ENCODE measurements around the gene GPN1. TPM values are rescaled to one million over a fixed set of nuclear protein-coding genes. Genes with fewer than 3 reads are reported as not detected.

The GPN1 gene
- polyA plus RNA-seq, 2 of the 4 experiments (the other 2 are of a cell fraction): 59.8 to 98.9 TPM

DNA sequence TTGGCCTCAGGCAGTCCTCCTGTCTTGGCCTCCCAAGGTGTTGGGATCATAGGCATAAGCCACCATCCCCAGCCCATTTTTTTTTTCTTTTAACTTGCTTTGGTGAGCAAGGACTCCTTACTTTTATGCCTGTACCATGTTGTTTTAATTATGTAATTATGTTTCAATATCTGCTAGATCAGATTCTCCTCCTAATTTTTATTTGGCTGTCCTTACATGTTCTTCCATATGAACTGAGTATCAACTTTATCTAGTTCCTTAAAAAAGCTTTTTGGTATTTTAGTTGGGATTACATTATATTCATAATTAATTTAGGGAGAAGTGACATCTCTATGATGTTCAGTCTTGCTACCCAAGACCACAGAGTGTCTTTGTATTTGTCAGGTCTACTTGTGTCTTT lies 16.3 kb downstream of the GPN1 start:
- ChIA-PET CTCF (interaction anchor here (0.7 to 1.8 kb wide), 2 partner anchors 16 to 711 kb away, joined by 3 to 5 read pairs; partner anchors contain the start of genes CCDC121 and GPN1), POLR2A (no interaction called here)
- FAIRE-seq (no peak), DNase-seq (ENCODE audit: low read depth in 1 of 2, low spot score in 1 of 2) (no peak), ATAC-seq (no peak)
- Histone ChIP-seq H3K27ac (no peak overlapping the region), H3K4me2 (no peak overlapping the region), H3K4me3 (no peak overlapping the region), H3K4me1 (no peaks in the 10 kb centered on the region), H3K9me3 (no peaks in the 10 kb centered on the region)
- no peak for TF ChIP-seq BCL3 (IDR thresholded peaks at IDR 0.05)
- no peak for TF ChIP-seq E2F6 (IDR thresholded peaks at IDR 0.05; ENCODE audit: borderline replicate concordance, low read depth)
- no peak for TF ChIP-seq FOSB (CRISPR knock-in tag; IDR thresholded peaks at IDR 0.05)
- no peak for TF ChIP-seq KDM1A (IDR thresholded peaks at IDR 0.05; ENCODE audit: low read depth)
- TF ChIP-seq PHF8 (IDR thresholded peaks at IDR 0.05; ENCODE audit: borderline replicate concordance, low read depth): no peak
- TF ChIP-seq, protein P1, sequence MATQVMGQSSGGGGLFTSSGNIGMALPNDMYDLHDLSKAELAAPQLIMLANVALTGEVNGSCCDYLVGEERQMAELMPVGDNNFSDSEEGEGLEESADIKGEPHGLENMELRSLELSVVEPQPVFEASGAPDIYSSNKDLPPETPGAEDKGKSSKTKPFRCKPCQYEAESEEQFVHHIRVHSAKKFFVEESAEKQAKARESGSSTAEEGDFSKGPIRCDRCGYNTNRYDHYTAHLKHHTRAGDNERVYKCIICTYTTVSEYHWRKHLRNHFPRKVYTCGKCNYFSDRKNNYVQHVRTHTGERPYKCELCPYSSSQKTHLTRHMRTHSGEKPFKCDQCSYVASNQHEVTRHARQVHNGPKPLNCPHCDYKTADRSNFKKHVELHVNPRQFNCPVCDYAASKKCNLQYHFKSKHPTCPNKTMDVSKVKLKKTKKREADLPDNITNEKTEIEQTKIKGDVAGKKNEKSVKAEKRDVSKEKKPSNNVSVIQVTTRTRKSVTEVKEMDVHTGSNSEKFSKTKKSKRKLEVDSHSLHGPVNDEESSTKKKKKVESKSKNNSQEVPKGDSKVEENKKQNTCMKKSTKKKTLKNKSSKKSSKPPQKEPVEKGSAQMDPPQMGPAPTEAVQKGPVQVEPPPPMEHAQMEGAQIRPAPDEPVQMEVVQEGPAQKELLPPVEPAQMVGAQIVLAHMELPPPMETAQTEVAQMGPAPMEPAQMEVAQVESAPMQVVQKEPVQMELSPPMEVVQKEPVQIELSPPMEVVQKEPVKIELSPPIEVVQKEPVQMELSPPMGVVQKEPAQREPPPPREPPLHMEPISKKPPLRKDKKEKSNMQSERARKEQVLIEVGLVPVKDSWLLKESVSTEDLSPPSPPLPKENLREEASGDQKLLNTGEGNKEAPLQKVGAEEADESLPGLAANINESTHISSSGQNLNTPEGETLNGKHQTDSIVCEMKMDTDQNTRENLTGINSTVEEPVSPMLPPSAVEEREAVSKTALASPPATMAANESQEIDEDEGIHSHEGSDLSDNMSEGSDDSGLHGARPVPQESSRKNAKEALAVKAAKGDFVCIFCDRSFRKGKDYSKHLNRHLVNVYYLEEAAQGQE (IDR thresholded peaks at IDR 0.05): no peak
- TF ChIP-seq EP300 (IDR thresholded peaks at IDR 0.05): no peak
- no peak for TF ChIP-seq ATOH8 (CRISPR knock-in tag; IDR thresholded peaks at IDR 0.05; ENCODE audit: low read depth)

- no peaks in the 10 kb centered on the region for H3K9me3 ChIP-seq
- ChIA-PET CTCF (interaction anchor here (0.6 to 5.0 kb wide), 4 partner anchors 21 to 605 kb away, joined by 3 to 36 read pairs (median 3); no protein-coding TSS in a partner anchor), POLR2A (no interaction called here)
- H3K4me1 ChIP-seq: no peaks in the 10 kb centered on the region
- no peak for FAIRE-seq
- ATAC-seq: peak; percentile 34 to 36; a peak in 1 of 6 replicates
- no peak overlapping the region for H3K27ac ChIP-seq
- no peak for TF ChIP-seq NR3C1 (IDR thresholded peaks at IDR 0.05)
- no peak for TF ChIP-seq ATOH8 (CRISPR knock-in tag; IDR thresholded peaks at IDR 0.05; ENCODE audit: low read depth)
- TF ChIP-seq NFE2L2 (conservative IDR thresholded peaks at IDR 0.05; ENCODE audit: low read length): no peak
- no peak for TF ChIP-seq MAZ (IDR thresholded peaks at IDR 0.05; ENCODE audit: borderline replicate concordance, low read depth, low read length)
- TF ChIP-seq CTCF (IDR thresholded peaks at IDR 0.05): no peak
- TF ChIP-seq CHD4 (IDR thresholded peaks at IDR 0.05; ENCODE audit: borderline replicate concordance): no peak
- TF ChIP-seq TP53 (CRISPR knock-in tag; IDR thresholded peaks at IDR 0.05): no peak
- TF ChIP-seq ZFP36 (IDR thresholded peaks at IDR 0.05; ENCODE audit: borderline replicate concordance, partially characterized antibody): no peak
- no peak for TF ChIP-seq ZNF302 (CRISPR knock-in tag; IDR thresholded peaks at IDR 0.05)
- TF ChIP-seq MAFK (IDR thresholded peaks at IDR 0.05; ENCODE audit: partially characterized antibody): no peak
- TF ChIP-seq CHD2 (IDR thresholded peaks at IDR 0.05; ENCODE audit: low read length, partially characterized antibody): no peak
- no peak for TF ChIP-seq HOXA7 (CRISPR knock-in tag; IDR thresholded peaks at IDR 0.05)
- TF ChIP-seq, protein P1 (IDR thresholded peaks at IDR 0.05): no peak
- no peak for TF ChIP-seq E2F6 (IDR thresholded peaks at IDR 0.05; ENCODE audit: borderline replicate concordance, low read depth)
- TF ChIP-seq BHLHE40 (IDR thresholded peaks at IDR 0.05; ENCODE audit: low read depth, low read length): no peak
- no peak for TF ChIP-seq TFCP2L1 (CRISPR knock-in tag; IDR thresholded peaks at IDR 0.05)
- TF ChIP-seq HOXB5 (CRISPR knock-in tag; IDR thresholded peaks at IDR 0.05): no peak
- no peak for TF ChIP-seq CBX8 (IDR thresholded peaks at IDR 0.05)
- no peak overlapping the region for H3K4me3 ChIP-seq
- DNase-seq (ENCODE audit: low read depth in 1 of 2, low spot score in 1 of 2): no peak
- no peak overlapping the region for H3K4me2 ChIP-seq
Measured at GRCh38 chr2:27647289-27647688, 18.4 kb downstream of the GPN1 start.

Measured in A549 (cell line).